ENCODE results near the gene FLACC1. TPM values are rescaled to one million over a fixed set of nuclear protein-coding genes. Genes with fewer than 3 reads are reported as not detected.

FLACC1 gene
- total RNA-seq, 4 donors from 2014 or later, result 0.19 to 5.1 (median 0.52) TPM

- Histone ChIP-seq H3K36me3 (peaks cover 0 to 15% (median 0%) of the 10 kb centered on the region in 3 donors), H3K4me1 (no peaks in the 10 kb centered on the region), H3K27ac (no peak overlapping the region), H3K9me3 (no peaks in the 10 kb centered on the region), H3K4me3 (no peak overlapping the region), H3K27me3 (no peaks in the 10 kb centered on the region)
- intact Hi-C loops (cut with DNase I), result no loop called here
- WGBS, 2 donors, result 86 to 92% methylated on average over 7 of the region's 7 CpGs
- no peak for DNase-seq
- TF ChIP-seq CTCF (IDR thresholded peaks at IDR 0.05) (no peak), POLR2A (IDR thresholded peaks at IDR 0.05) (no peak)
These were observed 11.4 kb downstream of the FLACC1 start for GRCh38 chr2:201345625-201346213.

GRCh38 chr2:201344663-201345366 is 12.3 kb downstream of the FLACC1 start:
- peaks cover 0 to 10% (median 0%) of the 10 kb centered on the region in 3 donors for H3K36me3 ChIP-seq
- DNase-seq, result no peak
- no peaks in the 10 kb centered on the region for H3K4me1 ChIP-seq
- intact Hi-C loops (cut with DNase I), result no loop called here
- no peaks in the 10 kb centered on the region for H3K27me3 ChIP-seq
- no peaks in the 10 kb centered on the region for H3K9me3 ChIP-seq
- 36 to 50% methylated on average over 1 of the region's 1 CpG for WGBS, 2 donors
- no peak overlapping the region for H3K27ac ChIP-seq
- TF ChIP-seq CTCF (IDR thresholded peaks at IDR 0.05), result peak in 1 of 6 experiments; percentile 29
- no peak for TF ChIP-seq POLR2A (IDR thresholded peaks at IDR 0.05)
- no peak overlapping the region for H3K4me3 ChIP-seq

GRCh38 chr2:201343559-201343958 is 13.6 kb downstream of the FLACC1 start:
- Histone ChIP-seq H3K27me3 (no peaks in the 10 kb centered on the region), H3K9me3 (no peaks in the 10 kb centered on the region), H3K4me3 (no peak overlapping the region), H3K36me3 (peaks cover 0 to 10% (median 0%) of the 10 kb centered on the region in 3 donors), H3K4me1 (no peaks in the 10 kb centered on the region), H3K27ac (no peak overlapping the region)
- no peak for TF ChIP-seq POLR2A (IDR thresholded peaks at IDR 0.05)
- no peak for TF ChIP-seq CTCF (IDR thresholded peaks at IDR 0.05)
- DNase-seq, result no peak
- intact Hi-C loops (cut with DNase I), result no loop called here
- 94 to 100% methylated on average over 1 to 2 of the region's 2 CpGs for WGBS, 2 donors

GRCh38 chr2:201342923-201343322 is 14.2 kb downstream of the FLACC1 start:
- Histone ChIP-seq H3K9me3 (no peaks in the 10 kb centered on the region), H3K4me3 (no peak overlapping the region), H3K4me1 (no peaks in the 10 kb centered on the region), H3K36me3 (peaks cover 0 to 10% (median 0%) of the 10 kb centered on the region in 3 donors), H3K27ac (no peak overlapping the region), H3K27me3 (no peaks in the 10 kb centered on the region)
- TF ChIP-seq POLR2A (IDR thresholded peaks at IDR 0.05) (no peak), CTCF (IDR thresholded peaks at IDR 0.05) (no peak)
- DNase-seq, result no peak
- intact Hi-C loops (cut with DNase I), result no loop called here
- 71 to 96% methylated on average over 1 to 2 of the region's 2 CpGs for WGBS, 2 donors

GRCh38 chr2:201329409-201329808 is 27.7 kb downstream of the FLACC1 start:
- Histone ChIP-seq H3K36me3 (no peaks in the 10 kb centered on the region), H3K9me3 (peaks cover 0 to 5% (median 0%) of the 10 kb centered on the region in 3 donors), H3K27me3 (no peaks in the 10 kb centered on the region), H3K4me3 (no peak overlapping the region), H3K4me1 (no peaks in the 10 kb centered on the region), H3K27ac (no peak overlapping the region)
- WGBS, 2 donors, result 29 to 58% methylated on average over 1 of the region's 1 CpG
- TF ChIP-seq POLR2A (IDR thresholded peaks at IDR 0.05) (no peak), CTCF (IDR thresholded peaks at IDR 0.05) (no peak)
- DNase-seq, result no peak
- intact Hi-C loops (cut with DNase I), result no loop called here

Measured in esophagus squamous epithelium (tissue), 5 donors.